HG03521 (cell line): Measurements from ENCODE around the gene CKAP2L.
A peak's percentile ranks its signal among the peaks of the same experiment; 100 is the strongest.
"Not testable (repeated sequence)": the region's sequence is repeated elsewhere in the genome, so short reads cannot be mapped to it uniquely, and the experiment has no call there.

ENCODE experiments used
- ATAC-seq: cut with Tn5 transposase; IDR thresholded peaks from one replicate; pipeline ENCODE4 v1.9.1; 2021; ENCODE audit warnings: mild to moderate bottlenecking, moderate library complexity; ENCODE audit not compliant: unreplicated experiment

The CKAP2L gene

DNA sequence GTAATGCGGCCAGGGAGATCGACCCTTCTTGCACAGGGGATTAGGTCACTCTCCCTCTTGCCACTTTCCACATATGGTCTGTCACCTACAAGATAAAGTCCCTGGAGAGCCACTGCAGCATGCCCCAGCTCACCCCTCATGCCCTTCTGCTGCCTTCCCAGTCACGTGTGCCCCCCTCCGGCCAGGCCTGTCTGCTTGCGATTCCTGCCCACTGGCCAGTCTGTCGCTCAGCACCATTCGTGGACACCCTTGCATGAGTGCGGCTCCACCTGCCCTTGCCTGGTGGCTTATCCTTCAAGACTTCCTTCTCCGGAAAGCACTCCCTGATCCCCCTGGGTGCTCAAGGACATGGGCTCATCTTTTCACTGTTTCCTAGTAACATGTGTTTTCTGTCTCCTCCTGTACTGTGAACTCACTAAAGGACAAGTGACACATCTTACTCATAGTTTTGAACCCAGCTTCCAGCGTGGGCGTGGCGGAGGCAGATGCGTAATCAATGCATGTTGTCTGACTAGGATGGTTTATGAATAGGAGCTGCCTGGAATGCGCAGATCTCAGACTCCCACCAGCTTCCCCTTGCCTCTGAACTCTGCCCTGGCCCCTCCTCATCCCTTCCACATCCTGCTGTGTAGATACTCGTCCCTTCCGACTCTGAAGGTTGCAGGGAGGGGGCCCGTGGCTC lies 51.4 kb downstream of the CKAP2L start:
- no peak for ATAC-seq

DNA sequence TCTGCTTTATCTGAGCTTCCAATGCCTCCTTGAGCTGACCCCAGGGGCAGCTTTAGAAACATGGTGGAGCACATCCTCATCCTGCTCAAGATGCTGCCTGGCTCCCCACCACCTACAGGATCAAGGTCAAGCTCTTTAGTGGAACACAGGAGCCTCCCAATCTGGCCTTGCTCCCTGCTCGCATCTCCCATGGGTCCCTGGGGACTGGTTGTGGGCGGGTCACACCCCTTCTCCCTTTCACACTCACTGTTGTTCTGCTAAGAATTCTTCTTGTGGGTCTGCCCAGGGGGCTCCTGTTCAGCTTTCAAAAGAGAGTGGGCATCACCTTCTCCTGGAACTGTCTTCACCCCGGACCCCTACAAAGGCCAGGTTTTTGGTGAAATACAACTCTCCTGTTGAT lies 51.9 kb downstream of the CKAP2L start:
- ATAC-seq: no peak

DNA sequence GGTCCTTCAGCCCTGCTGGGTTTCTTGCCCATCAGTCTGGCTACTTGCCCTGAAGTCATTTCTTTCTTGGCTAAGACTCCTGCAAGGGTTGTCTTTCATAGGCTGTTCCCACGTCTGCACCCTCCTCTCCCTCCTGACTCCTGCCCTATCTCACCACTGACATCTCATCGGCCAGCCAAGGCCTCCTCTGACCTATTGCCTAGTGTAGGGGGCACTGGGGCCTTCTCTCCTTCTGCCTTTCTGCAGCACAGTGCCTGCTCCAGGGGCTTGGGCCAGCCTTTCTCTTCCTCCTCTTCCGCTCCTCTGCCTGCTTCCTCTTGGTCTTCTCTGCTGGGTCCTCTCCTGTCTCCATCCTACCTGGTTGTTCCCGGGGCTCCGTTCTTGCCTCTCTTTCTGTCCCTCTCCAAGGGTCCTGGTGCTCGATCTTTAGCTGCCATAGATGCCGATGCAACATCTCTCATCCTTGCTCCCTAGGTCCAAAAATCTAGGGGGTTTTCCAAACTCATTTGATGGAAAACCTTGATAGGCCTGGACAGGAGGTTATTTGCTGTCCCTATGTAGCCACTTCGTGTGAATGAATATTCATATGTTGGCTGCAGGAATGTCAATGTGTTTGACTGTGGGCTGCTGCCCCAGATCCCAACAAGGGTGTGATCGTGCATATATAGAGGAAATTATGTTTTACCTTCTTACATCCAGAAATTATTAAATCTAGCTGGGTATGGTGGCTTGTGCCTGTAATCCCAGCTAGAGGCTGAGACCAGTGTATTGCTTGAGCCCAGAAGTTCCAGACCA lies 53.3 kb downstream of the CKAP2L start:
- ATAC-seq: no peak

DNA sequence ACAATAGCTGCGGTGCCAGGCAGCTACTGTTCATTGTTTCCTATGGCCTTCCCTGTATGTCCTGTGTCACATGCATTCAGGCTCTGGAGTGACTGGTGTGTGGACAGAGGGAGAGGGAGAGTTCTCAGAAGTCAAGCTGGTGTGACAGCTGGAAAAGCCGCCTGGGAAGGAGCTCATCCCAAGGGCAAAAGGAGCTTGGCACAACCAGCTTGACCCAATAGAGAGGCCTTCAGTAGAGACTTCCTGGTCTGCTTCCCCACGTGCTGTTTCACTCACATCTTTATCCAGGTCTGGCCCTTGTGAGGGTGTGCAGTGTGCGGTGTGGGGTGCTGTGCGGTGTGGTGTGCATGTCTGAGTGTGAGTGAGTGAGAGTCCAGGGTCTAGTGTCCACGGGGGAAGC lies 54.7 kb downstream of the CKAP2L start:
- no peak for ATAC-seq

DNA sequence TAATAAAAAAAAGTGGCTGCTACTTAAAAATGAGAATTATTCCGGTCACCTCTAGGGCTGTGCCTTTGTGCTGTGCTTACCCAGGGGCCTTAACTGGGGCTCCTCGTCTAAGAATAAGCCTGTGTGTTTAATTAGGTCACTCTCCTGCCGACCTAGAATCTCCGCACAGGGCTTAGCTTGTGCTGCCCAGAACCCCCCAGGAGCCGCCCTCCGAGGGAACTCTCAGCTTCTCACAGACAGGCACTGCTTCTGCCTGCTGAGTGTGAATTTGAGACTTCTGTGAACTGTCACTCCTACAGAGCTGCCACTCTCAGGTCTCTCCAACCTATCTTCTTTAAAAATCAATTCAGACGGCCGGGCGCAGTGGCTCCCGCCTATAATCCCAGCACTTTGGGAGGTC lies 55.4 kb downstream of the CKAP2L start:
- no peak for ATAC-seq

GRCh38 chr2:112706947-112707346 lies 57.5 kb downstream of the CKAP2L start:
- ATAC-seq: not testable (repeated sequence)

DNA sequence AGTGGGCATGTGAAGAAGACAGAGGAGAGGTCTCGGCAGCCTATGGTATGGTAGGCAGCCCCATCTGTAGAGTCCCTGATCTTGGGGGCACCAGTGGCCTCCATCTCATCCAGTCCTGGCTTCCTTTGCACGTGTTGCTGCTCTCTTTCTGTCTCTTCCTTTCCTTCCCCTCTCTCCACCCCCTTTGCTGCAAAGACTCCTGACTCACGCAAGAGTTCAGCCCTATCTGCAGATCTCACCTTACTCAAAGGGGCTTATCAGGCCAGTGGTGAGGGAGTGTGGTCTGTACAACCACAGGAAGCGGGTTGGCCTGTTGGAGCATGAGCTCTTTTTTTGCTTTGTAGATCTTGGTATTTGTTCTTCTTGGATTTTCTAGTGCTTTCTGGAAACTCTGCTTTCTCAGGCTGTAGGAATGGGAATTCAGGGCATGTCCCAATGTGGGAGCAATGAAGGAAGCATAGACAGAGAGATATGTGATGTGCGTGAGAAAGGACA lies 58.2 kb downstream of the CKAP2L start:
- ATAC-seq: no peak

DNA sequence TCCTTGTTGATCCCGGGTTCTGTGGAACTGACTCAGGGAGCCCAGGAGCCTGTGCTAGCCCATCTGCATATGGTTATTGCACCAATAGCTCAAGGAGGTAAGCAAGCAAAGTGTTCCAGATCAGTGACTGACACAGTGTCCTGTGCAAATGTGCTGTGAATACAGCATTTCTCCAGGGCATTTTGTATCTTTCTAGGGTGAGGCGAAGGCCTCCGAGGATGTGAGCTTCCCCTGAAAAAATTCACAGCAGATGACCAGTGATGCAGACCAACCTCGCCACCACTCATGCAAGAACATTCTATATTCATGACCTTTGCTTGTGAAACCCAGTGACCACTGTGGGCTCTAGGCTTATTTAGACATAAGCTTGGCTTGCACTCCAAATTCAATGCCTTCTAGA lies 58.8 kb downstream of the CKAP2L start:
- ATAC-seq: no peak

DNA sequence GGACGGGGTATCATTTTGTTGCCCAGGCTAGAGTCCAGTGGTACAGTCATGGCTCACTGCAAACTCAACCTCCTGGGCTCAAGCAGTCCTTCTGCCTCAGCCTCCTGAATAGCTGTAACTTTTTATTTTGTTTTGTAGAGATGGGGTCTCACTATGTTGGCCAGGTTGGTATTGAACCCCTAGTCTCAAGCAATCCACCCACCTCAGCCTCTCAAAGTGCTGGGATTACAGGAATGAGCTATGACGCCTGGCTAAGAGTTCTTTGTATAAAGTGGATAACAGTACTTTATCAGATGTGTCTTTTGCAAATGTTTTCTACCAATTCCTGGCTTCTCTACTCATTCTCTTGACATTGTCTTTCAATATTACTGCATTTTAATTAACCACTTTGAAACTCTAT lies 60.7 kb downstream of the CKAP2L start:
- no peak for ATAC-seq

DNA sequence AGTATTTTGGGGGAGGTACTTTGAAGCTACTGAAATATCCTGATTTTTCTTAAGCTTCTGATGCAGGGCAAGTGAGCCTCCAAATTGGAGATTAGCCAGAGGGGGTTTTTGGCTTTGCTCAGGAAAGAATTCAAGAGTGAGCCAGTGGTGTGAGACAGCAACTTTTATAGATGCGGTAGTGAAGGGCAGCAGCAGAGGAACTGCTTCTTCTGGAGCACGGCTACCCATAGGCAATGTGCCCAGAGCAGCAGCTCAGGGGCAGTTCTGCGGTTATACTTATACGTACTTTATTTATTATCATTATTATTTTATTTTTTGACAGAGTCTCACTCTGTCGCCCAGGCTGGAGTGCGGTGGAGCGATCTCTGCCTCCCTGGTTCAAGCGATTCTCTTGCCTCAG lies 63.4 kb downstream of the CKAP2L start:
- ATAC-seq: no peak

- ATAC-seq: no peak
Observed at GRCh38 chr2:112699984-112700667, 64.3 kb downstream of the CKAP2L start.

DNA sequence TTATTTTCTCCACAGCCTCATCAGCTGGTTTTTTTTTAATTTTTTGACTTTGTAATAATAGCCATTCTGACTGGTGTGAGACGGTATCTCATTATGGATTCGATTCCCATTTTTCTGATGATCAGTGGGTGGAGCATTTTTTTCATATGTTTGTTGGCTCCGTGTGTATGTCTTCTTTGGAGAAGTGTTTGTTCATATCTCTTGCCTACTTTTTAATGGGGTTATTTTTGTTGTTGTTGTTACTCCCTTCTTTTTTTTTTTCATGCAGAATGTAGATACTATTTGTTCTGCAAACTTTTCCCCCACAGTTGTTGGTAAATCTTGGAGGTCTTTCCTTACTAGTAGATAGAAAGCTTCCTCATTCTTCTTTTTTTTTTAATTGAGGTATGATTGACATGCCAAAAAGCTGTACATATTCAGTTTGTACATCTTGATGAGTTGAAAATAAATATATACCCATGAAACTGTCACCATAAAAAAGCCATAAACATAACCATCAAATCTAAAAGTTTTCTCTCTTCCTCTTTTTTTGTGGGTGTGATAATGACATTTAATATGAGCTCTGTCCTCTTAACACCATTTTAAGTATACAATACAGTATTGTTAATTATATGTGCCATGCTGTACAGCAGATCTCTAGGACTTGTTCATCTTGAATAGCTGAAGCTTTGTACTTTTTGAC lies 65.4 kb downstream of the CKAP2L start:
- no peak for ATAC-seq

DNA sequence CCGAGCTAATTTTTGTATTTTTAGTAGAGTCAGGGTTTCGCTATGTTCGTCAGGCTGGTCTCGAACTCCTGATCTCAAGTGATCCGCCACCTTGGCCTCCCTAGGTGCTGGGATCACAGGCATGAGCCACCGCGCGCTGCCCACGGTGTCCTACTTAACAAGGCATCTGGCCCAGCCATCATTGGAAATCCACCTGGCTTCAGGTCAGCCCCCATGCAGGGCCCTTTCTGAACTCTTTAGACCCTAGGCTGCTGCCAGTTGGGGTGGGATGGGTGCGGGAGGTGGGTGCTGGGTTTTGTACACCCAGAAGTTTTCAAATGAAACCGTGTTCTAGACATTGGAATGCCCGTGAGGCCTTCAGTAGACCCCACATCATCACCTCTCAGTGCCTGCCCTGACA lies 70.2 kb downstream of the CKAP2L start:
- no peak for ATAC-seq

DNA sequence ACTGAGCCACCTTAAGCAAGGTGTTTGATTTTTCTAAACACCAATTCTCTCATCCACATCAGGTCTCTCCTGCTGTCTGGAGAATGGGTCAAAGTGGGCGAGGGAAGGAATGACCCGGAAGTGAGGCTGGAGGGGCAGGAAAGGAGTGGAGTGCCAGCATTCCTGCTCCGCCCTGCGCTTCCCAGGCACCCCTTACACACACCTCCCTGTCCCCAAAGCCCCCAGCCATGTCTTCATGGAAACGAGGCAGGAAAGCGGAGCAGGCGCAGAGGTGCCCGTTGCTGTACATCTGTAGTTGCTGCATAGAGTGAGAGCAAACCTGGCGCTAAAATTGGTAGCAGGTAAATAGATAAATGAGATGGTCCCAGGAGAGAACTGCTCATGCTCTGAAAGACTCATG lies 70.8 kb downstream of the CKAP2L start:
- ATAC-seq: no peak

GRCh38 chr2:112692918-112693317 lies 71.5 kb downstream of the CKAP2L start:
- no peak for ATAC-seq

DNA sequence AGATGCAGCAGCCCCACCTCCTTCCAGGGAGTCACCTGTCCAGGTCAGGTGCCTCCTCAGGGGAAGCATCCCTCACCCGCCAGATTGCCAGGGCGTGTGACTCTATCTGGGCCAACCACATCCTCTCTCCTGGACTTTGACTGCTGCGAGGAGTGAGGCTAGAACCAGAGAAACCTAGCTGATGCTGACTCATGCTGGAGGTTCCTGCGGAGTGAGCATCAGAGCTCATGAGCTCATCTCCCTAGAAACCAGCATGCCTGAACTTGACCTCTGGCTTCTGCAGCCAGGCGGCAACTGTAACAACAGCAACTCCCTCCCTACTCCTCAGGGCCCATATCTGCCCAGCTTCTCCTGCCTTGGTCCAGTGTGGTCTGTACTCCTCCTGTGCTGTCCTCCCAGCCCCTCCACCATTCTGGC lies 71.9 kb downstream of the CKAP2L start:
- ATAC-seq: peak; percentile 79

GRCh38 chr2:112691881-112692281 lies 72.5 kb downstream of the CKAP2L start:
- ATAC-seq: no peak

DNA sequence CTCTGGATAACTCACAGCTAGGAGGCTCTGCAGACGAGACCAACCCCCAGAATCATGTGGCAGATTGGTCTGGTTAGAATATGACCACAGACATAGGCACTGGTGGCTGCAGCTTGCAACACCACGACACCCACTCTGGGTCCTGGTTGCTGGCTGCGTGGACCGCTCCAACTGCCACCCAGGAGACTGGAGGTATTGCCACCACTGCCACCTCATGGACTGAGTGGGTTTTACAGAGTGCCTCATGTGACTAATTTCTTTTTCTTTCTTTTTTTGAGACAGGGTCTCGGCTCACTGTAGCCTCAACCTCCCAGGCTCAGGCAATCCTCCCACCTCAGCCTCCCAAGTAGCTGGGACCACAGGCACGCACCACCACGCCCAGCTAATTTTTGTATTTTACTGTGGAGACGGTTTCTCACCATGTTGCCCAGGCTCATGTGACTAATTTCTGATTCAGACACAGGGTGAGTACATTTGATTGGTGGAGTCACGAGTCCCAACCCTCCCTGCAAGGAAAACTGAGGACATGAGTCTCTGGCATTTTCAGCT lies 73.5 kb downstream of the CKAP2L start:
- peak; percentile 54 for ATAC-seq

GRCh38 chr2:112688086-112688880 lies 76.1 kb downstream of the CKAP2L start:
- ATAC-seq: no peak

DNA sequence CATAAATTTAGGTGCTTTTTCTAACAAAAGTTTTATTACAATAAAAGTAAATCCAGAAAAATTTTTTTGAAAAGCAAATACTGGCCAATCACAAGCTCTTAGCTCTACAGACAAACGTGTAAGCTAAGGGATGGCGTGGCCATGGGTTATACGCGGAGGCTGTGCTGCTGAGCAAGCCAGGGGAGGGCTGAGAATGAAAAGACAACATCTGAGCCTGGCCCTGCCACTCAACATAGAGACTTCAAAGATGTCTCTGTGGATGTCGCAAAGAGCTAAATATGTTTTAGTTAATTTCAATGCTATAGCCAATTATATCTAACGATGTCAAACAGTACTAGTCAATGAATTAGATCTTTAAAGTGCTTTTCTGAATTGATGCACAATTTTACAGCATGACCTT lies 76.9 kb downstream of the CKAP2L start:
- no peak for ATAC-seq
